ENCODE measurements around the gene UGP2. TPM values are rescaled to one million over a fixed set of nuclear protein-coding genes. Genes with fewer than 3 reads are reported as not detected.
"Not testable (repeated sequence)": the region's sequence is repeated elsewhere in the genome, so short reads cannot be mapped to it uniquely, and the experiment has no call there.

Gene UGP2
- 118 TPM for total RNA-seq
- polyA plus RNA-seq: 100 to 1,000 TPM; 200 to 279 (median 220) TPM

DNA sequence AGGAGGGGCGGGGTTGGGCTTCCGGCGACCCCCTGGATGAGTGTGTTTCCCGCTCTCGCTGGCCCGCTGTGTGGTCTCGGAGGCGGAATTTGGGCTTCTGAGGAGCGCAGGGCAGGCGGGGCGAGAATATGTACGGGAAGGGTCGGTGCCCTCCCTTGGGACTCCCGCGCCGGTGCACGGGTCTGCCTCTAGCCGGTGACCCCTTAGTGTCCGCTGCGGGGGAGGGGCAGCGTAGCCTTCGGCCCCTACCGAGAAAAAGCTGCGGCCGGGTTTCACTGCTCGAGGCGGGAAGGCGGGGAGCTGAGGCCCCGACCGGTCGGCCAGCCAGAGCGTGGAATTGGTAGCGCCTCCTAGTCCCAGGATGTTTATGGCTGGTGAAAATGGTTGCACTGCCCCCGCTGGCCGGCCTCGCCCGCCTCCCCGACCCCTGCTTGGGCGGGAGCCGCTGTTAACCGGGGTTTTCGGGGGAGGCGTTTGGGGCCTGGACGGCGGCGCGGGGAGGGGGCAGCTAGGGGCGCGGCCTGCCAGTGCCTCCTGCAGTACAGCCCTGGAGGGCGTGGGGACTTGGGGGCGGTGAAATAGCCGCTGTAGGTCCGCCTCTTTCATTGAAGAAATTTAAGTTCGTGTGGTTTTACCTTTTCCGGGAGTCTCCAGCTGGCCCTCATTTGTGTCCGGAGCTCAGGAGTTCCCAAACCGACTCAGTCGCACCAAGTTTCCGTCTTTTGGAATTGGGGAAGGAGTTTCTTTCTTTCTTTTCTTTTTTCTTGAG is at the start of gene UGP2:
TSS of gene UGP2 (plus strand) at position 643 of the 769 bp plus-strand sequence. CDS start 290 bp downstream, outside the sequence.
- no peaks in the 10 kb centered on the region for H3K9me3 ChIP-seq (ENCODE audit: control insufficient read depth in 2 of 2, low read length in 2 of 2)
- peak within 1 kb of the TSS; percentile 96 for H3K4me3 ChIP-seq (ENCODE audit: low read depth, low read length)
- Mint-ChIP-seq H3K4me3 (peak within 1 kb of the TSS; percentile 92 to 100 (median 97)), H3K27ac (peak within 1 kb of the TSS; percentile 99), H3K4me1 (peaks cover 20 to 62% (median 49%) of the 10 kb centered on the region in 4 donors), H3K9me3 (peaks cover 0 to 3% (median 0%) of the 10 kb centered on the region in 7 donors), H3K36me3 (peaks cover 8% of the 10 kb centered on the region), H3K27me3 (peaks cover 11% of the 10 kb centered on the region)
- DNase-seq (peak; percentile 84 to 96 (median 85)), ATAC-seq (ENCODE audit: low read depth in 2 of 2) (peak; percentile 68 to 74)
- peak within 1 kb of the TSS; percentile 89 for H3K27ac ChIP-seq (ENCODE audit: insufficient read depth, low read length, poor library complexity, severe bottlenecking)
- H3K36me3 ChIP-seq (ENCODE audit: control insufficient read depth, insufficient read depth, low read length): no peaks in the 10 kb centered on the region
- H3K27me3 ChIP-seq (ENCODE audit: control insufficient read depth, insufficient read depth, low read length): no peaks in the 10 kb centered on the region
- peaks cover 51% of the 10 kb centered on the region for H3K4me1 ChIP-seq (ENCODE audit: control insufficient read depth, insufficient read depth, low read length, poor library complexity, severe bottlenecking)

DNA sequence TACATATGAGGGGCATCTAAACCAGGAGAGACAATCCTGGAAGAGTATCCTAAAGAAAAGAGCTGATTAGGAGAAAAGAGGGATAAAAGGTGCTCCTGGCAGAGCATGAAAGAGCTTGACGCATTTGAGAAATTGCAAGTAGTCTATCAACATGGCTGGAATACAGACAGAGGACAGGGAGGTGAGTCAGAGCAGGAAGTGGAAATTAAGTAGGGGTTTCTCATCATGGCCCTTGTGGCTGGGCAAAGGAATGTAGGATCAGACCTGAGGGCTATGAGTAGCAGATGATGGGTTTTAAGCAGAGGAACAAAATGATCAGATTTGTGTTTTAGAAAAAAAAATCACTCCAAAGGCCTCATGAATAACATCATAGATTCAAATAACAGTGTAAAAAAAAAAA is 49.2 kb upstream of the UGP2 start:
- H3K9me3 Mint-ChIP-seq: peaks cover 0 to 5% (median 0%) of the 10 kb centered on the region in 7 donors
- H3K36me3 Mint-ChIP-seq: no peaks in the 10 kb centered on the region
- DNase-seq (no peak), ATAC-seq (ENCODE audit: low read depth in 2 of 2) (no peak)
- Histone ChIP-seq H3K27me3 (ENCODE audit: control insufficient read depth, insufficient read depth, low read length) (no peaks in the 10 kb centered on the region), H3K4me3 (ENCODE audit: low read depth, low read length) (no peak overlapping the region), H3K36me3 (ENCODE audit: control insufficient read depth, insufficient read depth, low read length) (no peaks in the 10 kb centered on the region), H3K9me3 (ENCODE audit: control insufficient read depth in 2 of 2, low read length in 2 of 2) (no peaks in the 10 kb centered on the region), H3K4me1 (ENCODE audit: control insufficient read depth, insufficient read depth, low read length, poor library complexity, severe bottlenecking) (no peaks in the 10 kb centered on the region), H3K27ac (ENCODE audit: insufficient read depth, low read length, poor library complexity, severe bottlenecking) (no peak overlapping the region)
- H3K27ac Mint-ChIP-seq: no peak overlapping the region
- no peaks in the 10 kb centered on the region for H3K27me3 Mint-ChIP-seq
- H3K4me3 Mint-ChIP-seq: no peak overlapping the region
- H3K4me1 Mint-ChIP-seq: peaks cover 0 to 4% (median 0%) of the 10 kb centered on the region in 4 donors

DNA sequence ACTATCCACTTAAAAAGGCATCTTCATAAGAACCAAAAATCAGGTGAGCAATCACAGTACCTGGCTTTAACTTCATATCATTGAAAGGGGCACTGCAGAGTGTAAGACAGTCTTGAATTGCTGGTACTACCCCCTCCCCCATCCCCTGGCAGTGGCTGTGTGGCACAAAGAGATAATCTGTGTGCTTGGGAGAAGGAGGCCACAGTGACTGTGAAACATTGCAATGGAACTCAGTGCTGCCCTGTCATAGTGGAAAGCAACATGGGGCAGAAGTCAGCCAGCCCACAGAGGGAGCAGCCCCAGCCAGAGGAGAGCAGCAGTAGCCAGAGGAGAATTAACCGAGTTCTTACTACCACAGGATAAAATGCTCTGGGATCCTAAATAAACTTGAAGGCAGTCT is 45.3 kb upstream of the UGP2 start:
- no peaks in the 10 kb centered on the region for H3K36me3 Mint-ChIP-seq
- H3K27ac Mint-ChIP-seq: peak overlapping the region in 1 of 3 donors; percentile 52

DNA sequence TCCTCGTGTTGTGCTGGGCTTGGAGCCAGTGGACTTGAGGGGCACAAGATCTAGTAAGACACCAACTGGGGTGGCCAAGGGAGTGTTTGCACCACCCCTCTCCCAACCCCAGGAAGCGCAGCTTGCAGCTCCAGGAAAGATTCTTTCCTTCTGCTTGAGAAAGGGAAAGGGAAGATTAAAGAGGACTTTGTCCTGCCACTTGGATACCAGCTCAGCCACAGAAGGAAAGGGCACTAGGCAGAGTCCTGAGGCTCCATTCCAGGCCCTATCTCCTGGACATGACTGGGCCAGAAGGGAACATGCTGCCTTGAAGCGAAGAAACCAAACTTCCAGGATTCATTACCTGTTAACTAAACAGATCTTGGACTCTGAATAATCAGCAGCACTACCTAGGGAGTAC is 44.9 kb upstream of the UGP2 start:
- Mint-ChIP-seq H3K4me1 (peaks cover 0 to 4% (median 0%) of the 10 kb centered on the region in 4 donors), H3K27ac (peak overlapping the region in 1 of 3 donors; percentile 52)

More for the DNA sequence above, 45.3 kb upstream of the UGP2 start:
- Histone ChIP-seq H3K27ac (ENCODE audit: insufficient read depth, low read length, poor library complexity, severe bottlenecking) (no peak overlapping the region), H3K36me3 (ENCODE audit: control insufficient read depth, insufficient read depth, low read length) (no peaks in the 10 kb centered on the region), H3K9me3 (ENCODE audit: control insufficient read depth in 2 of 2, low read length in 2 of 2) (no peaks in the 10 kb centered on the region), H3K4me1 (ENCODE audit: control insufficient read depth, insufficient read depth, low read length, poor library complexity, severe bottlenecking) (no peaks in the 10 kb centered on the region), H3K4me3 (ENCODE audit: low read depth, low read length) (no peak overlapping the region), H3K27me3 (ENCODE audit: control insufficient read depth, insufficient read depth, low read length) (no peaks in the 10 kb centered on the region)
- DNase-seq (no peak), ATAC-seq (ENCODE audit: low read depth in 2 of 2) (no peak)
- H3K9me3 Mint-ChIP-seq: peaks cover 0 to 5% (median 0%) of the 10 kb centered on the region in 7 donors
- no peak overlapping the region for H3K4me3 Mint-ChIP-seq
- peaks cover 0 to 4% (median 0%) of the 10 kb centered on the region in 4 donors for H3K4me1 Mint-ChIP-seq
- no peaks in the 10 kb centered on the region for H3K27me3 Mint-ChIP-seq

DNA sequence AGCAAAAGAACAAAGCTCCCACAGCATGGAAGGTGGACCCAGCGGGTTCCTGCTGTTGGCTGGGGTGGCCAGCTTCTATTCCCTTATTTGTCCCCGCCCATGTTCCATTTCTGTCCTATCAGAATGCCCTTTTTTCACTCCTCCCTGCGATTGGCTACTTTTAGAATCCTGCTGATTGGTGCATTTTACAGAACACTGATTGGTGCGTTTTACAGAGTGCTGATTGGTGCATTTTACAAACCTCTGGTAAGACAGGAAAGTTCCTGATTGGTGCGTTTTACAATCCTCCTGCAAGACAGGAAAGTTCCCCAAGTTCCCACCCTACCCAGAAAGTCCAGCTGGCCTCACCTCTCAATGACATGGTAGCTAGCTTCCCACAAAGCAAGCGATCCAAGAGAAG is 40.2 kb upstream of the UGP2 start:
- Histone ChIP-seq H3K27me3 (ENCODE audit: control insufficient read depth, insufficient read depth, low read length) (no peaks in the 10 kb centered on the region), H3K4me3 (ENCODE audit: low read depth, low read length) (no peak overlapping the region), H3K9me3 (ENCODE audit: control insufficient read depth in 2 of 2, low read length in 2 of 2) (no peaks in the 10 kb centered on the region), H3K4me1 (ENCODE audit: control insufficient read depth, insufficient read depth, low read length, poor library complexity, severe bottlenecking) (no peaks in the 10 kb centered on the region), H3K27ac (ENCODE audit: insufficient read depth, low read length, poor library complexity, severe bottlenecking) (no peak overlapping the region), H3K36me3 (ENCODE audit: control insufficient read depth, insufficient read depth, low read length) (no peaks in the 10 kb centered on the region)
- Mint-ChIP-seq H3K9me3 (peaks cover 0 to 3% (median 0%) of the 10 kb centered on the region in 7 donors), H3K4me1 (no peaks in the 10 kb centered on the region), H3K27ac (no peak overlapping the region), H3K36me3 (peaks cover 6% of the 10 kb centered on the region), H3K4me3 (no peak overlapping the region), H3K27me3 (peaks cover 5% of the 10 kb centered on the region)
- ATAC-seq (ENCODE audit: low read depth in 2 of 2) (no peak), DNase-seq (no peak)

More for the DNA sequence above, 44.9 kb upstream of the UGP2 start:
- Histone ChIP-seq H3K36me3 (ENCODE audit: control insufficient read depth, insufficient read depth, low read length) (no peaks in the 10 kb centered on the region), H3K4me1 (ENCODE audit: control insufficient read depth, insufficient read depth, low read length, poor library complexity, severe bottlenecking) (no peaks in the 10 kb centered on the region), H3K27me3 (ENCODE audit: control insufficient read depth, insufficient read depth, low read length) (no peaks in the 10 kb centered on the region), H3K9me3 (ENCODE audit: control insufficient read depth in 2 of 2, low read length in 2 of 2) (no peaks in the 10 kb centered on the region), H3K4me3 (ENCODE audit: low read depth, low read length) (no peak overlapping the region), H3K27ac (ENCODE audit: insufficient read depth, low read length, poor library complexity, severe bottlenecking) (no peak overlapping the region)
- no peak for ATAC-seq (ENCODE audit: low read depth in 2 of 2)
- no peaks in the 10 kb centered on the region for H3K36me3 Mint-ChIP-seq
- DNase-seq: no peak
- no peak overlapping the region for H3K4me3 Mint-ChIP-seq
- no peaks in the 10 kb centered on the region for H3K27me3 Mint-ChIP-seq
- peaks cover 0 to 5% (median 0%) of the 10 kb centered on the region in 7 donors for H3K9me3 Mint-ChIP-seq

DNA sequence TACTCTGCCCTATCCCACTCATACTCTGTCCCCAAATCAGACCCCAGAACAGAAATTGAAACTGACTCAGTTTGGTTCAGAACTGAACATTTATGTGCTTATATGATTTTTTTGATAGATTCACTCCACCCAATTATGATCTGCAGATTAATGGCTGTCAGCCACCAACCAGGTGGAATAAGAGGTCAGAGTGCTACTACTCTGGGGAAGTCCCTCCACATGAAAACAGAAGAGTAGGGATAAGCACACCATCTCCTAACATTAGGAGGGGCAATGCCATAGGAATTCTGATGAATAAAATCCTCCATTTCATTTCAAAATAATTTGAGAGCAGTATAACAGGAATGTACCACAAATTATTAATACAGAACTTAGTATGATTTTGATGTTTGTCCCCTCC is 36.3 kb upstream of the UGP2 start:
- H3K9me3 ChIP-seq (ENCODE audit: control insufficient read depth in 2 of 2, low read length in 2 of 2): no peaks in the 10 kb centered on the region

DNA sequence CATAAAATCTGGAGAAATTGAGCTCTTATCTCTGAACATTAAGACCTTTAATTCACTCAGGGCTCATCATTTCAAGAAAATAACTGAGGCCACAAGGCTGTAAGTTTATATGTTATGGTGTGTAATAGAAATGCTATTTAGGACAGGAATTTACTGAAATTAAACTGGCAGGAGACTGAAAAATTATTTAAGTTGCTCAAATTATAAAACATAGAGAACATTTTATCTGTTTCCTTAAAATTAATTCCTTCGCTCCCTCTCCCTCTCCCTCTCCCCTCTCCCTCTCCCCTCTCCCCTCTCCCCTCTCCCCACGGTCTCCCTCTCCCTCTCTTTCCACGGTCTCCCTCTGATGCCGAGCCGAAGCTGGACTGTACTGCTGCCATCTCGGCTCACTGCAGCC is 33.7 kb upstream of the UGP2 start:
- not testable (repeated sequence) for H3K4me1 ChIP-seq (ENCODE audit: control insufficient read depth, insufficient read depth, low read length, poor library complexity, severe bottlenecking); H3K27me3 Mint-ChIP-seq; H3K27ac Mint-ChIP-seq; H3K9me3 ChIP-seq (ENCODE audit: control insufficient read depth in 2 of 2, low read length in 2 of 2); H3K27ac ChIP-seq (ENCODE audit: insufficient read depth, low read length, poor library complexity, severe bottlenecking); H3K36me3 Mint-ChIP-seq; H3K36me3 ChIP-seq (ENCODE audit: control insufficient read depth, insufficient read depth, low read length); ATAC-seq (ENCODE audit: low read depth in 2 of 2); DNase-seq; H3K4me3 ChIP-seq (ENCODE audit: low read depth, low read length); H3K4me3 Mint-ChIP-seq; H3K27me3 ChIP-seq (ENCODE audit: control insufficient read depth, insufficient read depth, low read length); H3K9me3 Mint-ChIP-seq; H3K4me1 Mint-ChIP-seq

More for the DNA sequence above, 36.3 kb upstream of the UGP2 start:
- H3K4me1 ChIP-seq (ENCODE audit: control insufficient read depth, insufficient read depth, low read length, poor library complexity, severe bottlenecking): no peaks in the 10 kb centered on the region
- no peaks in the 10 kb centered on the region for H3K36me3 ChIP-seq (ENCODE audit: control insufficient read depth, insufficient read depth, low read length)
- no peak for DNase-seq
- H3K27me3 Mint-ChIP-seq: peaks cover 7% of the 10 kb centered on the region
- peaks cover 6% of the 10 kb centered on the region for H3K36me3 Mint-ChIP-seq
- H3K27ac ChIP-seq (ENCODE audit: insufficient read depth, low read length, poor library complexity, severe bottlenecking): no peak overlapping the region
- no peak overlapping the region for H3K27ac Mint-ChIP-seq
- H3K4me1 Mint-ChIP-seq: no peaks in the 10 kb centered on the region
- no peak overlapping the region for H3K4me3 ChIP-seq (ENCODE audit: low read depth, low read length)
- ATAC-seq (ENCODE audit: low read depth in 2 of 2): no peak
- no peaks in the 10 kb centered on the region for H3K27me3 ChIP-seq (ENCODE audit: control insufficient read depth, insufficient read depth, low read length)
- peaks cover 0 to 7% (median 0%) of the 10 kb centered on the region in 7 donors for H3K9me3 Mint-ChIP-seq
- no peak overlapping the region for H3K4me3 Mint-ChIP-seq

DNA sequence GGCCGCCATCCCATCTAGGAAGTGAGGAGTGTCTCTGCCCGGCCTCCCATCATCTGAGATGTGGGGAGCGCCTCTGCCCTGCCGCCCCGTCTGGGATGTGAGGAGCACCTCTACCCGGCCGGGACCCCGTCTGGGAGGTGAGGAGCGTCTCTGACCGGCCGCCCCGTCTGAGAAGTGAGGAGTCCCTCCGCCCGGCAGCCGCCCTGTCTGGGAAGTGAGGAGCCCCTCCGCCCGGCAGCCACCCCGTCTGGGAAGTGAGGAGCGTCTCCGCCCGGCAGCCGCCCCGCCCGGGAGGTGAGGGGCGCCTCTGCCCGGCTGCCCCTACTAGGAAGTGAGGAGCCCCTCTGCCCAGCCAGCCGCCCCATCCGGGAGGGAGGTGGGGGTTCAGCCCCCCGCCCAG is 32.8 kb upstream of the UGP2 start:
- not testable (repeated sequence) for H3K27ac Mint-ChIP-seq; DNase-seq; H3K9me3 ChIP-seq (ENCODE audit: control insufficient read depth in 2 of 2, low read length in 2 of 2); H3K4me1 Mint-ChIP-seq; H3K27me3 Mint-ChIP-seq; H3K36me3 Mint-ChIP-seq; H3K4me3 Mint-ChIP-seq; H3K4me3 ChIP-seq (ENCODE audit: low read depth, low read length); H3K27me3 ChIP-seq (ENCODE audit: control insufficient read depth, insufficient read depth, low read length); H3K4me1 ChIP-seq (ENCODE audit: control insufficient read depth, insufficient read depth, low read length, poor library complexity, severe bottlenecking); ATAC-seq (ENCODE audit: low read depth in 2 of 2); H3K9me3 Mint-ChIP-seq; H3K36me3 ChIP-seq (ENCODE audit: control insufficient read depth, insufficient read depth, low read length); H3K27ac ChIP-seq (ENCODE audit: insufficient read depth, low read length, poor library complexity, severe bottlenecking)
